Activated naive CD4-positive, alpha-beta T cell treated with anti-CD3 and anti-CD28 coated beads, Interleukin-2, amount 10 ng/mL, durations not matched to agents 5 hours and 36 hours (primary cell): ENCODE results near the gene PTHLH. TPM values are rescaled to one million over a fixed set of nuclear protein-coding genes. Genes with fewer than 3 reads are reported as not detected.

Experiments
- total RNA-seq, 2 experiments: library from RNA; stranded (reverse); gene quantifications; one replicate each; pipeline ENCODE4 v1.2.3, GENCODE V29; 2021

The PTHLH gene
- total RNA-seq, result not detected

GRCh38 chr12:27972721-27973120 is at the start of gene PTHLH:
Gene PTHLH, minus strand, starts transcription at chr12:27972733. Its CDS starts 3,239 bp downstream, at chr12:27969494.

Other genes with a start within 250 kb of the PTHLH start
- gene KLHL42, start 192.5 kb downstream of the PTHLH start, total RNA-seq, result 10 to 100 TPM; 14.9 to 16.7 TPM
- not detected for gene MANSC4, start 192.5 kb downstream of the PTHLH start, total RNA-seq
- gene CCDC91, start 217.7 kb upstream of the PTHLH start, total RNA-seq, result 10 to 100 TPM; 29.7 to 30.4 TPM